22Rv1 (cell line): Measurements from ENCODE around the gene HOATZ.

ENCODE experiments used
- H3K27ac ChIP-seq: fragments of 450-650 bp; 2 replicates; pipeline ENCODE4 v1.5.1; 2017
- ZFX ChIP-seq: fragments of 450-650 bp; IDR thresholded peaks from 2 replicates; pipeline ENCODE4 v1.6.1; 2017; ENCODE audit warnings: antibody characterized with exemption, borderline replicate concordance
- TF ChIP-seq, protein P1 (sequence below): fragments of 450-650 bp; IDR thresholded peaks from 2 replicates; pipeline ENCODE4 v1.5.1; 2017; ENCODE audit warnings: mild to moderate bottlenecking

Gene HOATZ

DNA sequence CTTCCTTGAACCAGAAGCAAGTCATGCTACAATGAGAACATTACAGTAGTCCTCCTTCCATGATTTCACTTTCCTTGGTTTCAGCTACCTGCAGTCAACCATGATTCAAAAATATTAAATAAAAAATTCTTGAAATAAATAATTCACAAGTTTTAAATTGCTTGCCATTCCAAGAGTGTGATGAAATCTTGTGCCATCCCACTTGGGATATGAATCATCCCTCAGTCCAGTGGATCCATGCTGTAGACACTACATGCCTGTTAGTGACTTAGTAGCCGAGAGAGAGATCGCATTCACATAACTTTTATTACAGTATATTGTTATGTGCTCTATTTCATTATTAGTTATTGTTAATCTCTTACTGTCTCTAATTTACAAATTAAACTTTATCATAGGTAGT, 6.0 kb downstream of the HOATZ start:
- H3K27ac ChIP-seq = no peak overlapping the region
- TF ChIP-seq, protein P1, sequence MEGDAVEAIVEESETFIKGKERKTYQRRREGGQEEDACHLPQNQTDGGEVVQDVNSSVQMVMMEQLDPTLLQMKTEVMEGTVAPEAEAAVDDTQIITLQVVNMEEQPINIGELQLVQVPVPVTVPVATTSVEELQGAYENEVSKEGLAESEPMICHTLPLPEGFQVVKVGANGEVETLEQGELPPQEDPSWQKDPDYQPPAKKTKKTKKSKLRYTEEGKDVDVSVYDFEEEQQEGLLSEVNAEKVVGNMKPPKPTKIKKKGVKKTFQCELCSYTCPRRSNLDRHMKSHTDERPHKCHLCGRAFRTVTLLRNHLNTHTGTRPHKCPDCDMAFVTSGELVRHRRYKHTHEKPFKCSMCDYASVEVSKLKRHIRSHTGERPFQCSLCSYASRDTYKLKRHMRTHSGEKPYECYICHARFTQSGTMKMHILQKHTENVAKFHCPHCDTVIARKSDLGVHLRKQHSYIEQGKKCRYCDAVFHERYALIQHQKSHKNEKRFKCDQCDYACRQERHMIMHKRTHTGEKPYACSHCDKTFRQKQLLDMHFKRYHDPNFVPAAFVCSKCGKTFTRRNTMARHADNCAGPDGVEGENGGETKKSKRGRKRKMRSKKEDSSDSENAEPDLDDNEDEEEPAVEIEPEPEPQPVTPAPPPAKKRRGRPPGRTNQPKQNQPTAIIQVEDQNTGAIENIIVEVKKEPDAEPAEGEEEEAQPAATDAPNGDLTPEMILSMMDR = no peak
- no peak for TF ChIP-seq ZFX

DNA sequence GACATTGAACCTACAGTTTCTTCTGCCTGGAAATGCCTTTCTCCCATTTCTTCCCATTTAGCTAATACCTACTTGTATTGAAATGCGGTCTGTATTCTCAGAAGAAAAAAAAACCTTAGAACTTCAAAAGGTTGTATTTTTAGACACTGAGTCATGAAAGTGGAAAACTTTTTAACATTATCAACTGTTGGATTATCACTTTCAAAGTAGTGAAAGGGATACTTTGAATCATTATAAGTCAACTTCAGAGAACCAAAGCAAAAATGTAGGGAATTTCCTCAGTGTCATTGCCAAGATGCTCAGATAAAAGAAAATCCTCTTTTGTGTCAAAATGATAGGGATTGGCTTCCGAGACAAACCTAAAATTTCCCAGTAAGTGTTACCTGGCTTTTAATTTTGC, 6.6 kb downstream of the HOATZ start:
- TF ChIP-seq, protein P1 = no peak
- TF ChIP-seq ZFX = no peak
- no peak overlapping the region for H3K27ac ChIP-seq

DNA sequence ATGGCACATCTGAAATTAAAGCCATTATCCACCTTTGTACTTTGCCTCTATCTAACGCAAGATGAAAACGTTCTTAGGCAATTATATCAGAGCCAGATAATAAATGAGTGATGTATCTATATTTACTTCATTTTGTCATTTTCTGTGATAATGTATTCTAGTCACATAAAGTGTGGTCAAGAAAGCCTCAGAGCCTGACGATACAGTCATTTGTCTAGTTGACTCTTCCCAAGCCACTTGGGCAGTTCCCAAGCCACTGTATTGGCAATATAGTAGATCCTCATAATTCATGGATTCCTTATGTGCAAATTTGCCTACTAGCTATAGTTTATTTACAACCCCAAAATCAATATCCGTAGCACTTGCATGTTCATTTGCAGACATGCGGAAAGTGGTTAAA, 7.8 kb downstream of the HOATZ start:
- H3K27ac ChIP-seq = no peak overlapping the region
- TF ChIP-seq, protein P1 = no peak
- TF ChIP-seq ZFX = no peak

DNA sequence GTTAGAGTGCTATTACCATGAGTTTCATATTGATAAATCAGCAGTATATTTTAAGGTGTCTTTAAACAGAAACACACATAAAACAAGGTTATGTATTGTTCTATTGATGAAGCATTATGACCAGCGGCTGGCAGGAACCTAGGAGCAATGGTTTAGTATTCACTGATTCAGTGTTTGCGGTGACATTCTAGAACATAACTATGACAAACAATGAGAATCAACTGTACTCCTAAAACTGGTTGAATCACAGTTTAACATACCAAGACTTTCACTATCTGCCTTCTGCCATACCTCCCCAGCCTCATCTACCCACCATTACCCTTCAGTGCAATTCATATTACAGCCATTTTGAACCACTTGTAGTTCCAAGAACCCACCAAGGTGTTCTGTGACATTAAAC, 8.8 kb downstream of the HOATZ start:
- H3K27ac ChIP-seq = no peak overlapping the region
- TF ChIP-seq, protein P1 = no peak
- TF ChIP-seq ZFX = no peak

DNA sequence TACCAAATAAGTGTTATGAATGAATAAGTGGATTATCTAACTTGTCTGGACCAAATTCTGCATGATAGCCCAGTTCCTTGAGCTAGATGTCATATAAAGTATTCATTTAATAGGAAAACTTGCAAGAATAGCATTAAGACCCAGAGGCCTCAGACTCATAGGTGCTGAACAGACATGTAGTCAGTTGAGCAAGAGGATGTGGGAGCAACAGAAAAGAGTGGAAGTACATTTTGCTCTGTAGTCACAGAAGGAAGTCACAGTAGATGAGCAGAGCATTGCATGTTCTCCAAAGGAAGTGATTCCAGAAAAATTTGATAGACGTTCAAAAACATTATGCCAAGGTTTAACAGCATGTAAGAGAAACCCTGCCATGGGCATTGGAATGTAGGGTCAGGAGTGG, 9.5 kb downstream of the HOATZ start:
- H3K27ac ChIP-seq = no peak overlapping the region
- TF ChIP-seq ZFX = no peak
- TF ChIP-seq, protein P1 = no peak

DNA sequence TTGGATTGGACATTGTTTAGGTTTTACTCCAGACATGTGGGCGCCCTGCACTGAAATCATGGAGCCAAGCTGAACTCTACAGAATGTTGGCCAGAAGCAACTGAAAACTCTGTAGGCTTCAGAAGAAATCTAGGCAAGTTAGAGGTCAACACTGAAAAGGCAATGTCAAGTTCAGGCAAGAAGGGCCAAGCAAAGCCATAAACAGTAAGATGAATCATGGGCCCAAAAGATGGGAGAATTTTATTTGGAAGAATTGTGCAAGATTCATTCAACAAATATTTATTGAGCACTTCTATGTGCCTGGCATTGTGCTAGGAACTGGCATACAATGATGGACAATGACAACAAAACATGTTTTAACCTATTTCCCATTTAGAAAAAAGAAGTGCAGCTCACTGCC, 10.9 kb downstream of the HOATZ start:
- TF ChIP-seq, protein P1 = no peak
- TF ChIP-seq ZFX = no peak
- no peak overlapping the region for H3K27ac ChIP-seq

DNA sequence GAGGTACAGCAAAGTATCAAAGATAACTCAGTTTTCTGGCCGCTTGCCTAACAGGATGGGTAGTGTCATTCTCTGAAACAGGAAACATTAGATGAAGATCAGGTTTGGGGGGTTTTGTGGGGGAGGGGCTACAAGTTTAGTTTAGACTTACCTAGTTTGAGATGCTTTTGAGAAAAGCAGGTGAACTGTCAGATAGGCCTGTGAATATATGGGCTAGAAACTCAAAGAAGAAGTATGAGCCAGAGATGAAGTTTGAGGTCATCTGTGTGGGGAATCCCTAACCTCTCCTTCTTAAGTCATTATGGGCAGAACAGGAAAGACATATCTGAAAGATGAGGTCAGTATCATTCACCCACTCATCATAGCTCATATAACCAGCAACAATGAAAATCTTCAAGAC, 11.9 kb downstream of the HOATZ start:
- no peak for TF ChIP-seq ZFX
- TF ChIP-seq, protein P1 = no peak
- H3K27ac ChIP-seq = no peak overlapping the region
